CD4-positive, CD25-positive, alpha-beta regulatory T cell (primary cell): ENCODE data around the gene L3MBTL4. TPM values are rescaled to one million over a fixed set of nuclear protein-coding genes. Genes with fewer than 3 reads are reported as not detected.

Source experiments
- ATAC-seq, 2 donors: fragments of 150-1000 bp; cut with Tn5 transposase; one replicate each; pipeline ENCODE4 v1.10.0; 2021; ENCODE audit warnings: low read depth in 2 of 2, moderate number of reproducible peaks in 2 of 2, moderate library complexity in 1 of 2
- DNase-seq, 3 donors: peaks; one replicate each; pipeline versions ENCODE4 v3.0.0 to v3.0.0-alpha.2; 2012 to 2022; ENCODE audit warnings: mixed read lengths in 1 of 3
- H3K27ac ChIP-seq: one replicate; pipeline ENCODE4 v1.7.0; 2013; ENCODE audit warnings: mild to moderate bottlenecking, low read length; ENCODE audit not compliant: insufficient read depth, poor library complexity, severe bottlenecking
- H3K27me3 ChIP-seq: one replicate; pipeline ENCODE4 v1.7.0; 2013; ENCODE audit warnings: low read length; ENCODE audit not compliant: control insufficient read depth, insufficient read depth
- H3K36me3 ChIP-seq: one replicate; pipeline ENCODE4 v1.7.0; 2013; ENCODE audit warnings: mild to moderate bottlenecking, low read length, moderate library complexity; ENCODE audit not compliant: control insufficient read depth, insufficient read depth
- H3K4me1 ChIP-seq: 2 replicates; pipeline ENCODE4 v1.7.0; 2013; ENCODE audit warnings: mild to moderate bottlenecking, low read length; ENCODE audit not compliant: insufficient read depth, control insufficient read depth, poor library complexity, severe bottlenecking
- H3K4me3 ChIP-seq: one replicate; pipeline ENCODE4 v1.7.0; 2013; ENCODE audit warnings: low read depth, mild to moderate bottlenecking, low read length, moderate library complexity
- H3K9me3 ChIP-seq, 2 experiments: 1 replicate in 1 of 2; 2 replicates in 1 of 2; pipeline ENCODE4 v1.7.0; 2013; ENCODE audit warnings: low read length in 2 of 2, mild to moderate bottlenecking in 1 of 2, moderate library complexity in 1 of 2; ENCODE audit not compliant: control insufficient read depth in 2 of 2
- H3K27ac Mint-ChIP-seq, 3 donors: one replicate each; pipeline ENCODE4 v1.8.0; 2020 to 2022; ENCODE audit warnings: mild to moderate bottlenecking in 3 of 3, mixed read lengths in 3 of 3, moderate library complexity in 2 of 3
- H3K27me3 Mint-ChIP-seq: one replicate; pipeline ENCODE4 v1.8.0; 2022; ENCODE audit warnings: mild to moderate bottlenecking, mixed read lengths
- H3K36me3 Mint-ChIP-seq: one replicate; pipeline ENCODE4 v1.8.0; 2020; ENCODE audit warnings: mixed read lengths
- H3K4me1 Mint-ChIP-seq, 4 donors: one replicate each; pipeline ENCODE4 v1.8.0; 2020 to 2022; ENCODE audit warnings: mixed read lengths in 4 of 4, mild to moderate bottlenecking in 1 of 4
- H3K4me3 Mint-ChIP-seq, 4 donors: one replicate each; pipeline ENCODE4 v1.8.0; 2020 to 2022; ENCODE audit warnings: mild to moderate bottlenecking in 4 of 4, mixed read lengths in 4 of 4, moderate library complexity in 3 of 4
- H3K9me3 Mint-ChIP-seq, 7 donors: one replicate each; pipeline ENCODE4 v1.8.0; 2020 to 2022; ENCODE audit warnings: mixed read lengths in 7 of 7, mild to moderate bottlenecking in 3 of 7, moderate library complexity in 2 of 7
- polyA plus RNA-seq, 4 donors: library from polyadenylated mRNA; unstranded; fragments of 300-500 nt; fragmentation: Illumina TruSeq; gene quantifications; one replicate each; pipeline ENCODE4 v1.2.3, GENCODE V29; 2021
- total RNA-seq: library from RNA; stranded (reverse); gene quantifications from one replicate; pipeline ENCODE4 v1.2.3, GENCODE V29; 2022

L3MBTL4 gene
- total and polyA plus RNA-seq, 5 donors from 2014 or later, result 2.1 TPM; not detected in 4

GRCh38 chr18:6333981-6334380 is 80.7 kb downstream of the L3MBTL4 start:
- DNase-seq (no peak), ATAC-seq (no peak)
- H3K4me1 ChIP-seq, result no peaks in the 10 kb centered on the region
- no peaks in the 10 kb centered on the region for H3K36me3 ChIP-seq
- no peak overlapping the region for H3K4me3 ChIP-seq
- Mint-ChIP-seq H3K4me3 (no peak overlapping the region), H3K27me3 (no peaks in the 10 kb centered on the region), H3K4me1 (no peaks in the 10 kb centered on the region), H3K27ac (no peak overlapping the region), H3K9me3 (peaks cover 0 to 19% (median 8%) of the 10 kb centered on the region in 7 donors), H3K36me3 (no peaks in the 10 kb centered on the region)
- no peaks in the 10 kb centered on the region for H3K27me3 ChIP-seq
- H3K27ac ChIP-seq, result no peak overlapping the region
- peaks cover 0 to 4% of the 10 kb centered on the region in 2 experiments for H3K9me3 ChIP-seq

GRCh38 chr18:6331872-6332271 is 82.8 kb downstream of the L3MBTL4 start:
- Mint-ChIP-seq H3K27me3 (no peaks in the 10 kb centered on the region), H3K4me3 (no peak overlapping the region), H3K27ac (no peak overlapping the region), H3K9me3 (peaks cover 0 to 16% (median 13%) of the 10 kb centered on the region in 7 donors), H3K4me1 (no peaks in the 10 kb centered on the region), H3K36me3 (no peaks in the 10 kb centered on the region)
- H3K36me3 ChIP-seq, result no peaks in the 10 kb centered on the region
- ATAC-seq (no peak), DNase-seq (no peak)
- H3K4me1 ChIP-seq, result no peaks in the 10 kb centered on the region
- no peak overlapping the region for H3K4me3 ChIP-seq
- H3K27me3 ChIP-seq, result no peaks in the 10 kb centered on the region
- H3K9me3 ChIP-seq, result peaks cover 0 to 4% of the 10 kb centered on the region in 2 experiments
- no peak overlapping the region for H3K27ac ChIP-seq

GRCh38 chr18:6330786-6331185 is 83.9 kb downstream of the L3MBTL4 start:
- H3K27ac ChIP-seq, result no peak overlapping the region
- Mint-ChIP-seq H3K27me3 (no peaks in the 10 kb centered on the region), H3K36me3 (no peaks in the 10 kb centered on the region), H3K4me3 (no peak overlapping the region), H3K9me3 (peaks cover 0 to 20% (median 10%) of the 10 kb centered on the region in 7 donors), H3K4me1 (no peaks in the 10 kb centered on the region), H3K27ac (no peak overlapping the region)
- ATAC-seq, result no peak
- H3K4me1 ChIP-seq, result no peaks in the 10 kb centered on the region
- H3K4me3 ChIP-seq, result no peak overlapping the region
- H3K9me3 ChIP-seq, result no peaks in the 10 kb centered on the region
- H3K27me3 ChIP-seq, result no peaks in the 10 kb centered on the region
- no peaks in the 10 kb centered on the region for H3K36me3 ChIP-seq
- no peak for DNase-seq

GRCh38 chr18:6328621-6329010 is 86.1 kb downstream of the L3MBTL4 start:
- Mint-ChIP-seq H3K4me1 (no peaks in the 10 kb centered on the region), H3K9me3 (peaks cover 0 to 28% (median 9%) of the 10 kb centered on the region in 7 donors)

GRCh38 chr18:6327895-6328620 is 86.7 kb downstream of the L3MBTL4 start:
- no peaks in the 10 kb centered on the region for H3K4me1 Mint-ChIP-seq
- no peak overlapping the region for H3K4me3 Mint-ChIP-seq
- H3K27ac ChIP-seq, result no peak overlapping the region
- no peaks in the 10 kb centered on the region for H3K27me3 Mint-ChIP-seq
- H3K9me3 ChIP-seq, result peaks cover 3 to 5% of the 10 kb centered on the region in 2 experiments
- no peaks in the 10 kb centered on the region for H3K27me3 ChIP-seq
- H3K27ac Mint-ChIP-seq, result no peak overlapping the region
- H3K9me3 Mint-ChIP-seq, result peaks cover 0 to 34% (median 9%) of the 10 kb centered on the region in 7 donors
- no peaks in the 10 kb centered on the region for H3K36me3 ChIP-seq
- DNase-seq, result no peak
- no peaks in the 10 kb centered on the region for H3K4me1 ChIP-seq
- no peak for ATAC-seq
- H3K36me3 Mint-ChIP-seq, result no peaks in the 10 kb centered on the region
- no peak overlapping the region for H3K4me3 ChIP-seq

More at GRCh38 chr18:6328621-6329010, 86.1 kb downstream of the L3MBTL4 start:
- ATAC-seq, result no peak
- H3K27ac ChIP-seq, result no peak overlapping the region
- H3K27me3 Mint-ChIP-seq, result no peaks in the 10 kb centered on the region
- no peak overlapping the region for H3K4me3 ChIP-seq
- no peak overlapping the region for H3K4me3 Mint-ChIP-seq
- H3K9me3 ChIP-seq, result no peaks in the 10 kb centered on the region
- no peak overlapping the region for H3K27ac Mint-ChIP-seq
- H3K4me1 ChIP-seq, result no peaks in the 10 kb centered on the region
- no peaks in the 10 kb centered on the region for H3K27me3 ChIP-seq
- H3K36me3 ChIP-seq, result no peaks in the 10 kb centered on the region
- no peak for DNase-seq
- no peaks in the 10 kb centered on the region for H3K36me3 Mint-ChIP-seq

- Mint-ChIP-seq H3K27ac (no peak overlapping the region), H3K4me3 (no peak overlapping the region), H3K9me3 (peaks cover under 1 to 36% (median 11%) of the 10 kb centered on the region in 7 donors), H3K36me3 (no peaks in the 10 kb centered on the region), H3K27me3 (no peaks in the 10 kb centered on the region), H3K4me1 (no peaks in the 10 kb centered on the region)
- no peak overlapping the region for H3K27ac ChIP-seq
- H3K4me3 ChIP-seq, result no peak overlapping the region
- no peak for DNase-seq
- no peaks in the 10 kb centered on the region for H3K27me3 ChIP-seq
- H3K36me3 ChIP-seq, result no peaks in the 10 kb centered on the region
- no peaks in the 10 kb centered on the region for H3K4me1 ChIP-seq
- ATAC-seq, result no peak
- peaks cover 3 to 6% of the 10 kb centered on the region in 2 experiments for H3K9me3 ChIP-seq
Measured at GRCh38 chr18:6327485-6327884, 87.2 kb downstream of the L3MBTL4 start.

- DNase-seq (no peak), ATAC-seq (no peak)
- Histone ChIP-seq H3K4me1 (no peaks in the 10 kb centered on the region), H3K27ac (no peak overlapping the region), H3K9me3 (peaks cover 3 to 6% of the 10 kb centered on the region in 2 experiments), H3K4me3 (no peak overlapping the region), H3K27me3 (no peaks in the 10 kb centered on the region), H3K36me3 (no peaks in the 10 kb centered on the region)
- no peak overlapping the region for H3K27ac Mint-ChIP-seq
- no peaks in the 10 kb centered on the region for H3K4me1 Mint-ChIP-seq
- H3K4me3 Mint-ChIP-seq, result no peak overlapping the region
- peaks cover 2 to 36% (median 10%) of the 10 kb centered on the region in 7 donors for H3K9me3 Mint-ChIP-seq
- no peaks in the 10 kb centered on the region for H3K36me3 Mint-ChIP-seq
- H3K27me3 Mint-ChIP-seq, result no peaks in the 10 kb centered on the region
Measured at GRCh38 chr18:6326566-6326965, 88.1 kb downstream of the L3MBTL4 start.

GRCh38 chr18:6323319-6323889 is 91.3 kb downstream of the L3MBTL4 start:
- no peaks in the 10 kb centered on the region for H3K27me3 ChIP-seq
- peaks cover 3 to 6% of the 10 kb centered on the region in 2 experiments for H3K9me3 ChIP-seq
- DNase-seq, result no peak
- H3K36me3 ChIP-seq, result no peaks in the 10 kb centered on the region
- peaks cover 5 to 46% (median 11%) of the 10 kb centered on the region in 7 donors for H3K9me3 Mint-ChIP-seq
- no peaks in the 10 kb centered on the region for H3K4me1 ChIP-seq
- no peaks in the 10 kb centered on the region for H3K27me3 Mint-ChIP-seq
- no peaks in the 10 kb centered on the region for H3K36me3 Mint-ChIP-seq
- ATAC-seq, result no peak
- no peak overlapping the region for H3K27ac ChIP-seq
- H3K4me1 Mint-ChIP-seq, result no peaks in the 10 kb centered on the region
- H3K4me3 Mint-ChIP-seq, result no peak overlapping the region
- no peak overlapping the region for H3K4me3 ChIP-seq
- no peak overlapping the region for H3K27ac Mint-ChIP-seq
